PC-3 (cell line): ENCODE measurements around the gene BBS4. TPM values are rescaled to one million over a fixed set of nuclear protein-coding genes. Genes with fewer than 3 reads are reported as not detected.

Experiments used
- ATAC-seq: fragments of 200-7000 bp; cut with Tn5 transposase; 2 replicates; pipeline ENCODE4 v1.9.1; 2020; ENCODE audit warnings: mild to moderate bottlenecking, moderate library complexity
- BruUV-seq: library from RNA; stranded (reverse); fragments of 400-500 nt; replicated peaks from 2 replicates; lab custom pipeline; 2021; lab: Mats Ljungman, UMichigan
- CTCF ChIA-PET: fragments of 300-600 bp; sonication (Branson Sonifier 250); formaldehyde crosslinking; loops from one replicate; lab custom pipeline; 2022; ENCODE audit warnings: antibody characterized with exemption; lab: Charles Lee
- POLR2A ChIA-PET: fragments of 300-600 bp; sonication (Branson Sonifier 250); formaldehyde crosslinking; loops from one replicate; lab custom pipeline; 2022; ENCODE audit warnings: antibody characterized with exemption; ENCODE audit not compliant: unreplicated experiment; lab: Charles Lee
- DNase-seq: peaks from one replicate; pipeline ENCODE4 v3.0.0-alpha.2; 2015
- H2AFZ ChIP-seq: fragments of 300-600 bp; sonication (generic); 2 replicates; pipeline ENCODE4 v1.6.0; 2016; ENCODE audit warnings: antibody characterized with exemption, low read length
- H3F3A ChIP-seq: fragments of 300-600 bp; sonication (generic); one replicate; pipeline ENCODE4 v1.6.0; 2017; ENCODE audit warnings: antibody characterized with exemption, low read length, control low read depth, mild to moderate bottlenecking; ENCODE audit not compliant: unreplicated experiment
- H3K27ac ChIP-seq: fragments of 300-600 bp; sonication (generic); 2 replicates; pipeline ENCODE4 v1.5.1; 2016; ENCODE audit warnings: mild to moderate bottlenecking, low read length
- H3K27me3 ChIP-seq: fragments of 300-600 bp; sonication (generic); 2 replicates; pipeline ENCODE4 v1.6.1; 2016; ENCODE audit warnings: low read length, mixed read lengths
- H3K36me3 ChIP-seq: fragments of 300-600 bp; sonication (generic); 2 replicates; pipeline ENCODE4 v1.6.1; 2016; ENCODE audit warnings: low read depth, mixed run types, low read length, mixed read lengths
- H3K4me1 ChIP-seq: fragments of 300-600 bp; sonication (generic); 2 replicates; pipeline ENCODE4 v1.5.1; 2016; ENCODE audit warnings: low read length; ENCODE audit not compliant: insufficient read depth
- H3K4me2 ChIP-seq: fragments of 300-600 bp; sonication (generic); 2 replicates; pipeline ENCODE4 v1.6.0; 2016; ENCODE audit warnings: low read length
- H3K4me3 ChIP-seq: fragments of 300-600 bp; sonication (generic); 2 replicates; pipeline ENCODE4 v1.5.1; 2016; ENCODE audit warnings: mild to moderate bottlenecking, low read length, mixed read lengths
- H3K79me2 ChIP-seq: fragments of 300-600 bp; sonication (generic); 2 replicates; pipeline ENCODE4 v1.6.1; 2017; ENCODE audit warnings: low read length, mixed read lengths
- H3K9ac ChIP-seq: fragments of 300-600 bp; sonication (generic); 2 replicates; pipeline ENCODE4 v1.6.0; 2016; ENCODE audit warnings: mild to moderate bottlenecking, low read length
- H3K9me2 ChIP-seq: fragments of 300-600 bp; sonication (generic); replicated peaks from 2 replicates; pipeline ENCODE4 v1.6.1; 2016; ENCODE audit warnings: mixed run types, low read length, mixed read lengths
- H3K9me3 ChIP-seq: fragments of 300-600 bp; sonication (generic); 2 replicates; pipeline ENCODE4 v1.6.1; 2016; ENCODE audit warnings: low read length, mixed read lengths
- H4K20me1 ChIP-seq: fragments of 300-600 bp; sonication (generic); 2 replicates; pipeline ENCODE4 v1.6.1; 2016; ENCODE audit warnings: low read length, mixed read lengths
- EZH2 ChIP-seq: fragments of 300-600 bp; sonication (generic); IDR thresholded peaks from one replicate; pipeline ENCODE4 v1.6.1; 2017; ENCODE audit warnings: antibody characterized with exemption, mild to moderate bottlenecking, low read length; ENCODE audit not compliant: unreplicated experiment
- EZH2phosphoT487 ChIP-seq: fragments of 300-600 bp; sonication (generic); IDR thresholded peaks from 2 replicates; pipeline ENCODE4 v1.6.1; 2018; ENCODE audit warnings: mild to moderate bottlenecking, antibody characterized with exemption, low read length, borderline replicate concordance
- intact Hi-C: fragments of 100-400 bp; cut with micrococcal nuclease; formaldehyde crosslinking; loops from 2 replicates; pipeline ENCODE4 v1.9.0; 2023
- total RNA-seq: library from RNA; depleted of rRNA; stranded (reverse); fragments of >200 nt; gene quantifications from 2 replicates; pipeline ENCODE4 v1.2.3, GENCODE V29; 2014
- TF ChIP-seq, protein P1 (sequence below): fragments of 300-600 bp; sonication (generic); conservative IDR thresholded peaks from 2 replicates; pipeline ENCODE4 v1.5.1; 2017; ENCODE audit warnings: antibody characterized with exemption, low read depth, mild to moderate bottlenecking, low read length

BBS4 gene
- total RNA-seq, 1 experiment from 2014 or later: 18.7 TPM

DNA sequence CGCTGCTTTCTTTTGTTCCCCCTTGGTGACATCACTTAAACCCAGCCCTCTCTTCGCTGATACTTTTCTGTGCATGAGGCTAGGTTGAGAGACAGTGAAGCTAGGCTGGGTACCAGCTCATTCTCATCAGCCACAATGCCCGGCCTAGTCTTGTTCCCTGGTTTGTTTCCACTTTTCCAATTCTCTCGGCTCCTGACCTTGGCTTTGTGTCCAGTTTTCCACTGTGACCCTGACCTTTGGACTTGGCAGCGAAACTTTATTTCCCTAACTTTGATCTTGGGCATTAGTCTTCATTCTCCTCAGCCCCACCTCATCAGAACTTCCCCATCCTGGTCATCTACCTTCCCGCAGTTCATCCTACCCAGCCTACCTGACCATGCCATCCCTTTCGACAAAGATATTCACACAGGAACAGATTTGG, 98.5 kb downstream of the BBS4 start:
- H3K9me3 ChIP-seq: no peaks in the 10 kb centered on the region
- peak overlapping the region; percentile 99 for H2AFZ ChIP-seq
- H3K4me2 ChIP-seq: peak overlapping the region; percentile 94
- DNase-seq: no peak
- peak overlapping the region; percentile 95; the same call in 1 of the 2 replicates for H3K9ac ChIP-seq
- H3K4me3 ChIP-seq: peak overlapping the region; percentile 97
- H3K4me1 ChIP-seq: peaks cover 6% of the 10 kb centered on the region
- H3K79me2 ChIP-seq: peaks cover 40% of the 10 kb centered on the region
- TF ChIP-seq EZH2 (no peak), EZH2phosphoT487 (no peak)
- TF ChIP-seq, protein P1, sequence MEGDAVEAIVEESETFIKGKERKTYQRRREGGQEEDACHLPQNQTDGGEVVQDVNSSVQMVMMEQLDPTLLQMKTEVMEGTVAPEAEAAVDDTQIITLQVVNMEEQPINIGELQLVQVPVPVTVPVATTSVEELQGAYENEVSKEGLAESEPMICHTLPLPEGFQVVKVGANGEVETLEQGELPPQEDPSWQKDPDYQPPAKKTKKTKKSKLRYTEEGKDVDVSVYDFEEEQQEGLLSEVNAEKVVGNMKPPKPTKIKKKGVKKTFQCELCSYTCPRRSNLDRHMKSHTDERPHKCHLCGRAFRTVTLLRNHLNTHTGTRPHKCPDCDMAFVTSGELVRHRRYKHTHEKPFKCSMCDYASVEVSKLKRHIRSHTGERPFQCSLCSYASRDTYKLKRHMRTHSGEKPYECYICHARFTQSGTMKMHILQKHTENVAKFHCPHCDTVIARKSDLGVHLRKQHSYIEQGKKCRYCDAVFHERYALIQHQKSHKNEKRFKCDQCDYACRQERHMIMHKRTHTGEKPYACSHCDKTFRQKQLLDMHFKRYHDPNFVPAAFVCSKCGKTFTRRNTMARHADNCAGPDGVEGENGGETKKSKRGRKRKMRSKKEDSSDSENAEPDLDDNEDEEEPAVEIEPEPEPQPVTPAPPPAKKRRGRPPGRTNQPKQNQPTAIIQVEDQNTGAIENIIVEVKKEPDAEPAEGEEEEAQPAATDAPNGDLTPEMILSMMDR: no peak
- H4K20me1 ChIP-seq: no peaks in the 10 kb centered on the region
- no TSS peak for BruUV-seq
- peaks cover 6% of the 10 kb centered on the region; the same call in 1 of the 2 replicates for H3K36me3 ChIP-seq
- intact Hi-C loops: no loop called here
- H3K27ac ChIP-seq: no peak overlapping the region
- peaks cover 7% of the 10 kb centered on the region for H3K27me3 ChIP-seq
- no peaks in the 10 kb centered on the region for H3F3A ChIP-seq
- ChIA-PET POLR2A (no interaction called here), CTCF (no interaction called here)
- no peak for ATAC-seq
- H3K9me2 ChIP-seq: no peaks in the 10 kb centered on the region

DNA sequence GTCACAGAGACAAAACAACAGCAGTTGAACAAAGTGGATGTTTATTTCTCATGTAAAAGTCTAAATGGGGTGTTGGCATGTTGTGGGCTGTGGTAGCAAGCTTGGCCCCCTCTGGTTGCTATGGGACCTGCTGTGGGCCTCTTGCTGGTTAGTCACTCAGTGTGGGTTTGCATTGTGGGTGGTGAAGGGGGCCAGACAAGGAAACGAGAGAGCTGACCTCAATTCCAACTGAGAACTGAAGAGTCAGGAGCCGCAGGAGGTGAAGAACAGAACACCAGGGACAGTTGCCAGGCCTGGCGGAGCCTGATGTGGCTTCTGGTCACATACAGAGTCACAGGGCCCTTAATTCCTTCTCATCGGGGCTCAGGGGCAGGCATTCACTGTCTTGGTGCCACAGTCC, 99.4 kb downstream of the BBS4 start:
- H3K9me3 ChIP-seq: no peaks in the 10 kb centered on the region
- H3K4me2 ChIP-seq: no peak overlapping the region
- H3K36me3 ChIP-seq: no peaks in the 10 kb centered on the region
- H3K4me1 ChIP-seq: peaks cover 6% of the 10 kb centered on the region
- CTCF ChIA-PET: no interaction called here
- ATAC-seq: no peak
- H4K20me1 ChIP-seq: no peaks in the 10 kb centered on the region
- no TSS peak for BruUV-seq
- H2AFZ ChIP-seq: no peak overlapping the region
- H3K79me2 ChIP-seq: peaks cover 30% of the 10 kb centered on the region
- H3K4me3 ChIP-seq: no peak overlapping the region
- DNase-seq: no peak
- TF ChIP-seq, protein P1: no peak
- TF ChIP-seq EZH2: no peak
- TF ChIP-seq EZH2phosphoT487: no peak
- no peak overlapping the region for H3K27ac ChIP-seq
- peaks cover 13% of the 10 kb centered on the region for H3K27me3 ChIP-seq
- H3F3A ChIP-seq: no peaks in the 10 kb centered on the region
- H3K9ac ChIP-seq: no peak overlapping the region
- POLR2A ChIA-PET: no interaction called here
- H3K9me2 ChIP-seq: no peaks in the 10 kb centered on the region
- intact Hi-C loops: no loop called here

DNA sequence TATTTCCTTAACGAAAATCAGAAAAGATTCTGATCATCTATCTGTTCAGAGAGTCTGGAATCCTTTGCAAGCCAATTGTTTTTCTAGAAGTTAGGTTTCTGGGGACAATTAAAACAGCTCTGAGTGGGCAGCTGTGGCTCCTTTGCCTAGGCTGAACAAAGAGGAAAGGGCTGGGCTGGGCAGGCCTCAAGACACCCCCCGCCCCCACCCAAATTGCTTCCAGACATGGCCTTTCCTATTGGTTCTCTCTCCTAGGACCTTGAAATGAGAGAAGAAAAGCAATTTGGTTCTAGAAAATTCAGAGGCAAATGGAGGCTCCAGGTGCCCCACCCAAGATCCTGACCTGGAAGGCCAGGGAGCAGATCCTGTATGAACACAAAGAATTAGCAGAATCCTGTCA, 99.8 kb downstream of the BBS4 start:
- no peak for TF ChIP-seq EZH2phosphoT487
- peaks cover 17% of the 10 kb centered on the region for H3K27me3 ChIP-seq
- DNase-seq (no peak), ATAC-seq (no peak)
- no peaks in the 10 kb centered on the region for H3K9me2 ChIP-seq
- no peak overlapping the region for H3K27ac ChIP-seq
- no peaks in the 10 kb centered on the region for H3K9me3 ChIP-seq
- H3K4me3 ChIP-seq: no peak overlapping the region
- no peak overlapping the region for H3K4me2 ChIP-seq
- H3K36me3 ChIP-seq: no peaks in the 10 kb centered on the region
- POLR2A ChIA-PET: no interaction called here
- H3F3A ChIP-seq: no peaks in the 10 kb centered on the region
- no peak overlapping the region for H2AFZ ChIP-seq
- no TSS peak for BruUV-seq
- peaks cover 6% of the 10 kb centered on the region for H3K4me1 ChIP-seq
- peaks cover 26% of the 10 kb centered on the region for H3K79me2 ChIP-seq
- H4K20me1 ChIP-seq: no peaks in the 10 kb centered on the region
- no peak overlapping the region for H3K9ac ChIP-seq
- intact Hi-C loops: no loop called here
- CTCF ChIA-PET: no interaction called here
